GM19468 (cell line): ENCODE measurements around the gene EPB41L5.
"Not testable (repeated sequence)": the region's sequence is repeated elsewhere in the genome, so short reads cannot be mapped to it uniquely, and the experiment has no call there.

ENCODE experiments used
- ATAC-seq: cut with Tn5 transposase; IDR thresholded peaks from one replicate; pipeline ENCODE4 v1.9.1; 2021; ENCODE audit warnings: mild to moderate bottlenecking, moderate library complexity, moderate number of reproducible peaks; ENCODE audit not compliant: unreplicated experiment; ENCODE audit errors: extremely low read depth

EPB41L5 gene

DNA sequence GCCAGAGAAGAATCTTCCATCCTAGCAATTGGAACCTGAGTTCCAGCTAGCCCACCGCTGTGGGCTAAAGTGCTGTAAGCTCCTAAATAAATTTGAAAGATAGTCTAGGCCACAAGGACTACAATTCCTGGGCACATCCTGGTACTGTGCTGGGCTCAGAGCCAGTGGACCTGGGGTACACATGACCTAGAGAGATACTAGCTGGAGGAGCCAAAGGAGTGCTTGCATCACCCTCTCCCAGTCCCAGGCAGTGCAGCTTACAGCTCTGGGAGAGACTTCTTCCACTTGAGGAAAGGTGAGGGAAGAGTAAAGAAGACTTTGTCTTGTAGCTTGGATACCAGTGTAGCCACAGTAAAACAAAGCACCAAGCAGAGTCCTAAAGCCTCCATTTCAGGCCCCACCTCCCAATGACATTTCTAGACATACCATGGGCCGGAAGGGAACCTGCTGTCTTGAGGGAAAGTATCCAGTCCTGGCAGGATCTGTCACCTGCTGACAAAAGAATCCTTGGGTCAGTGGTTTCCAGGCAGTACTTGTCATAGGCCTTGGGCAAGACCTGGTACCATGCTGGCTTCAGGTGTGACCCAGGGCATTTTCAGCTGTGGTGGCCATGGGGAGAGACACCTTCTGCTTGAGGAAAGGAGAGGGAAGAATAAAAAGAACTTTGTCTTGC is 120.8 kb downstream of the EPB41L5 start:
- no peak for ATAC-seq

DNA sequence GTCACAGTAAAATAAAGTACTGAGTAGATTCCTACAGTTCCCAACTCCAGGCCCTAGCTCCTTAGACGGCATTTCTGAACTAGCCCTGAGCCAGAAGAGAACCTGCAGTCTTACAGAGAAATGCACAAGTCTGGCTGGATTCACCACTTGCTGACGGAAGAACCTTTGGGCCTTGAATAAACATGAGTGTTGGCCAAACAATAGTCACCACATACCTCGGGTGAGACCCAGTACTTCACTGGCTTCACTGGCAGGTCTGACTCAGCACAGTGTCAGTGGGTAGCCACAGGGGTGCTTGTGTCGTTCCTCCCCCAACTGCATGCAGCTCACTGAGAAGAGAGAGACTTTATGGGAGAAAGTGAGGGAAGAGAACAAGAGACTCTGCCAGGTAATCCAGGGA is 121.4 kb downstream of the EPB41L5 start:
- no peak for ATAC-seq

DNA sequence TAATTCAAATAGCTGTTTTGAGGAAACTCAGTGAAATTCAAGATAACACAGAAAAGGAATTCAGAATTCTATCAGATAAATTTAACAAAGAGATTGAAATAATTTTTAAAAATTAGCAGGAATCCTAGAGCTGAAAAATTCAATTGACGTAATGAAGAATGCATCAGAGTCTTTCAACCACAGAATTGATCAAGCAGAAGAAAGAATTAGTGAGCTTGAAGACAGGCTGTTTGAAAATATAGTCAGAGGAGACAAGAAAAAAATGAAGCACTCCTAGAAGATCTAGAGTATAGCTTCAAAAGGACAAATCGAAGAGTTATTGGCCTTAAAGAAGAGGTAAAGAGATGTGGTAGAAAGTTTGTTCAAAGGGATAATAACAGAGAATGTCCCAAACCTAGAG is 122.1 kb downstream of the EPB41L5 start:
- not testable (repeated sequence) for ATAC-seq

DNA sequence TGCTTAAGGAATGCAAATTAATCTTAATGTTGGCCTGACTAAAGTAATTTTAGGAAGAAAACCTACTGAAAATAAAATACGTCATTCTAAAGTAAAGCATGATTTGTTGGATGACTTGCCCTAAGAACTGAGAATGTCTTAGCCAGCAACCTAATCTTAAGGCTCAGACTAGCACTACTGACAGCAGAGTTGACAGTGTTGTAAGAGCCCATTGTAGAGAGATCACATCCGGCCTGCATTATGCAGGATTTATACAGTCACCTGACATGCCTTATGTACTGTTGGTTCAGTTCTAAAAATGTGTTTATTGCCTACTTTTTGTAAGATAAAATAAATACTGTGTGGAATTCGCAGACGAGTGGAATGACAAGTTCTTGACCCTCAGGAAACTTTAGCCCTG is 128.0 kb downstream of the EPB41L5 start:
- no peak for ATAC-seq

DNA sequence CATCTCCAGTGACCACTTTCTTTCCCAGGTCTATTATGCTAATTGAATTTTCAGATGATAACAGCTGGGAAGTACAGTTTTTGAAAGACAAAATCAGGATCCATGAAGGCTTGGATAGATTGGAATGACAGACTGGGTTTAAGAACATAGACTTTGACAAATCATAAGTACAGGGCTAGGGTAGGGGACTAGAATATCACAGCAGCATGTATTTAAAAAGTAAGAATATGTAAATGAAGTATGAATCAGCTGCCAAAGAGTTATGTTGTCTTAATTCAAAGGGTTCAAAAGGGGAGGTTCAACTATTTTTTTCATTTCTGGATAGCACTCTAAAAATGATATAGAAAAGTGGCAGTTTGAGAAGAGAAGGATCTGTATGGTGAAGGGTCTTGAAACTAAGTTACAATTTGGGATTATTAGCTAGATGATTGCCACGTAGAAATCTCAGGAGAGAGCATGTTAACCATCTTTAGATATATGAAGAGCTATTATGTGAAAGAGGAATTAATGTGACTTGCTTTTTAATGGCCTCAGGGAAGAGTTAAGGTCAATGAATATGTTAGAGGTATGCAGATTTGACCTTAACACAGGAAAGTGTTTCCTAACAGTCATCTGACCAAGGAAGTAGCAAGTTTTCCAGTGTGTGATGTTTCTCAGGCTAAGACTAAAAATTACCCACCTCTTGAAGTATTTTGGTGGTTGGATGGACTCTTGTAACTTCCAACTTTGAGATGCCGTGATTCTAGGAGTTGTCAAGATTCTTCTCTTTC is 128.6 kb downstream of the EPB41L5 start:
- ATAC-seq = no peak

DNA sequence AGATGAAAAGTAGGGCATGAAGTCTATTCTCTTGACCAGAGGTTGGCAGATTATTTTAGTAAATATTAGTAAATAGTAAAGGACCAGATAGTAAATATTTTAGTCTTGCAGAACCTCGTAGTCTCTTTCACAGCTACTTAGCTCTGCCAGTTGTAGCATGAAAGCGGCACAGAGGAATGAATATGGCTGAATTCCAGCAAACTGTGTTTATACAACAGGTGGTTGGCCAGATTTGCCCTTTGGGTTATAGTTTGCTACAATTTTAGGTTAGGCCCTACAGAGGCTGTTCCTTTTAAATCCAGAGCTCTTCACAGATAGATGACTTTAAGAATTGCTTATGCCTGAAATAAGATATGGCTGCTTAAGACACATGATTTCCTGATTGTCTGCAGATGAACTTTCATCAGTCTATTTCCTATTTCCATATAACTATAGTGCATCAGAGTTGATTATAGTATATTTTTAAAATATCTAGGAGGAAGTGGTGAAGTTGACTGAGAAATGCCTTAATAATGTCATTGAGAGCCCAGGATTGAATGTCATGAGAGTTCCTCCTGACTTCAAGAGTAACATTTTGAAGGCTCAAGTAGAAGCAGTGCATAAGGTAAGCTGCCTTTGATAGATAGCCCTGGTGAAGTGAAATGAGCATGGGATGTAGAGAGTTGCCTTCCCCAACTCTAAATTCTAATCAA is 129.8 kb downstream of the EPB41L5 start:
- ATAC-seq = no peak

DNA sequence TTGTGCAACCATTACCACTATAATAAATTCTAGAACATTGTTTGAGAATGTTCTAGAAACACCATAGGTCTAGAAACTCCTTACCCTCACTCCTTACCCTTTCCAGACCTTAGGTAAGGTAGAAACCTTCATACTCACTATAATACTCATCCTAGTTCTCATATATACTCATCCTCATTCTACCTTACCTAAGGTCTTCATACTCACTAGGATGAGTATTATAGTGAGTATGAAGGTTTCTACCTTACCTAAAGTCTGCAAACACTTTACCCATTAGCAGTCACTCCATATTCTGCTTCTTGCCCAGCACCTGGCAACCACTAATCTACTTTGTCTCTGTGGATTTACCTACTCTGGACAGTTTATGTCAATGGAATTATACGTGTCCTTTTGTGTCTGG is 135.4 kb downstream of the EPB41L5 start:
- ATAC-seq = no peak

DNA sequence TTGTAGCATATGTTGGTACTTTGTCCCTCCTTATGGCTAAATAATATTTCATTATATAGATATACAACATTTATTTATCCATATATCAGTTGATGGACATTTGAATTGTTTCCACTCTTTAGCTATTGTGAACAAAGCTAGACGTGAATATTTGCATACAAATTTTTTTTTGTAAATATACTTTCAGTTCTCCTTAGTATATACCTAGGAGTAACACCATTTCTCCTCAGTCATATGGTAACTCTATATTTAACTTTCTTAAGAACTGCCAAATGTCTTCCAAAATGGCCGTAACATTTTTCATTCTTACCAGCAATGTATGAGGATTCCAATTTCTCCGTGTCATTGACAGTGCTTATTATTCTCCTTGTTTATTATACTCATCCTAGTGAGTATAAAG is 135.8 kb downstream of the EPB41L5 start:
- no peak for ATAC-seq

DNA sequence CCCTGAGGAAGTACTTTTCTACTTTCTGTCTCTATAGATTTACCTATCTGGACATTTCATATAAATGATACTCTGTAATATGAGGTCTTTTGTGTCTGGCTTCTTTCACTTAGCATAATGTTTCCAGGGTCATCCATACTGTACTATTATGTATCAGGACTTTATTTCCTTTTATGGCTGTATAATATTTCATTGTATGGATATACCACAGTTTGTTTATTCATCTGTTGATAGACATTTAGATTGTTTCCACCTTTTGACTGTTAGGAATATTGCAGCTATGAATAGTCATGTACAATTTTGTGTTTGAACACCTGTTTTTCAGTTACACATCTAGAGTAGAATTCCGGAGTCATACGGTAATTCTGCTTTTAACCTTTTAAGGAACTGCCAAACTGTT is 136.5 kb downstream of the EPB41L5 start:
- no peak for ATAC-seq

DNA sequence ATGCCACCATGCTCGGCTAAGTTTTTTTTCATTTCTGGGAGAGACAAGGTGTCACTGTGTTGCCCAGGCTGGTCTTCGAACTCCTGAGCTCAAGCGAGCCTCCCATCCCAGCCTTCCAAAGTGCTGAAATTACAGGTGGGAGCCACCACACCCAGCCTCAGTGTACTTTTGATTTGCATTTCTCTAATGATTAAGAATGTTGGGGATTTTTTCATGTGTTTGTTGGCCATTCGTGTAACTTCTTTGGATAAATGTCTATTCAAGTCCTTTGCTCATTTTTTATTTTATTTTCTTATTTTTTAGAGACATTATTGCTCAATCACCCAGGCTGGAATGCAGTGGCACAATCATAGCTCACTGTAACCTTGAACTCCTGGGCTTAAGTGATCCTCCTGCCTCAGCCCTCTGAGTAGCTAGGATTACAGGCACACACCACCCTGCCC is 137.2 kb downstream of the EPB41L5 start:
- no peak for ATAC-seq

DNA sequence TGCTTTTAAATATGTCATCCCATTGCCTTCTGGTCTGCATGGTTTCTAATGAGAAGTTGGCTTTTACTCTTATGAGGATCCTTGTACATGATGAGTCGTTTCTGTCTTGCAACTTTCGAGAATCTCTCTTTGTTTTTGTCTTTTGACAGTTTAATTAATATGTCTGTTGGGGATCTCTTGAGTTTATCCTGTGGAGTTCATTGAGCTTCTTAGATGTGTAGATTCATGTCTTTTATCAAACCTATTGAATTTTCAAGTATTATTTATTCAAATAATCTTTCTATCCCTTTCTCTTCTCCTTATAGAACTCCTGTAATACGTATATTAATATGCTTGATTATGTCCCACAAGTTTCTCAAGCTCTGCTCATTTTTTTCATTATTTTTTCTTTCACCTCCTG is 142.4 kb downstream of the EPB41L5 start:
- ATAC-seq = no peak

DNA sequence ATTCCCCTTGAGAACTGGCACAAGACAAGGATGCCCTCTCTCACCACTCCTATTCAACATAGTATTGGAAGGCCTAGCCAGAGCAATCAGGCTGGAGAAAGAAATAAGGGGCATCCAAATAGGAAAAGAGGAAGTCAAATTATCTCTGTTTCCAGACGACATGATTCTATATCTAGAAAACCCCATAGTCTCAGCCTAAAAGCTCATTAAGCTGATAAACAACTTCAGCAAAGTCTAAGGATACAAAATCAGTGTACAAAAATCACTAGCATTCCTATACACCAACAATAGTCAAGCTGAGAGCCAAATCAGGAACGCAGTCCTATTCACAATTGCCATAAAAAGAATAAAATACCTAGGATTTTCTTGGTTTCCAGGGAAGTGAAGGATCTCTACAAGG is 145.8 kb downstream of the EPB41L5 start:
- ATAC-seq = not testable (repeated sequence)

DNA sequence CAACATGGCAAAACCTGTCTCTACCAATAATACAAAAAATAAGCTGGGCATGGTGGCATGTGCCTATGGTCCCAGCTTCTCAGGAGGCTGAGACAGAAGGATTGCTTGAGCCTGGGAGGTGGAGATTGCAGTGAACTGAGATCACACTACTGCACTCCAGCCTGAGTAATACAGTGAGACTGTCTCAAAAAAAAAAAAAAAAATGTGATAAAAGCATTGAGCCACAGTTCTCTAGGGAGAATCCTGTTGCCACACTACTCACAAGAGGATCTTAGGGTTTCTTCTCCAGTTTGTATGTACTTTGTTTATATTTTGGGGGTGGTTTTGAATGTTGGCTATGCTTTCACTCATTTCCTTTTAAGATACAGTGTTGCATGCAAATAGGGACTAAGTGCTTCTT is 148.3 kb downstream of the EPB41L5 start:
- no peak for ATAC-seq

DNA sequence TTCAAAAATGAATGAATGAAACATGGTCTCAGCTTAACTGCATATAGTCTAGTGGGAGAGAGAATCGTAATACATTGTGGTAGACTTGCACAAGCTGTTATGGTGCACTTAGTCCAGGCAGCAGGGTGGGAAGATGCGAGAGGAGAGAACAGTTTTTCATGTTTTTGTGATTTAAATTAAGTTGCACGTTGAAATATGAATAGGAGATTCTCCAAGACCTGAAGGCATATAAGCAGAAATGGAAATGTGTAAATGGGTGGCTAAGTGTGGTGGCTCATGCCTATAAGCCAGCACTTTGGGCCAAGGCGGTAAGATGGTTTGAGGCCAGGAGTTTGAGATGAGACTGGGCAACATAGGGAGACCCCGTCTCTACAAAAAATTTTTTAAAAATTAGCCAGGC is 149.8 kb downstream of the EPB41L5 start:
- no peak for ATAC-seq

DNA sequence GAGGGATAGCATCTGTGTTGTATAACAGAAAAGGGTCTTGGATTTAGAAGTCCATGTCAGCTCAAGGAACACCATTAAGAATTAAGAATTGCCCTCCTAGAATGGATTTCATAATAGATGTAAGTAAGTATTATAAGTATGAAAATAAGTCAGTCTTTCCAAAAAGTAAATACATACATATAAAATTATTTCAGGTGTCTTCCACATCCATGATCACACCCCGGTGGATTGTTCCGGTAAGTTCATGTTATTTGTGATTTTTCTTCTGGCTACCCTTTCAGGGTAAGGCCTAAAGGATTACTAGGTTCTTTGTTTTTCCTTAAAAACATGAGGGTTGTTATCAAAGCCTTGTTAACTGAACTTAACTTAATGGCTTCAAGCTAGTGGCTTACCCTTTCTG is 154.4 kb downstream of the EPB41L5 start:
- ATAC-seq = no peak

DNA sequence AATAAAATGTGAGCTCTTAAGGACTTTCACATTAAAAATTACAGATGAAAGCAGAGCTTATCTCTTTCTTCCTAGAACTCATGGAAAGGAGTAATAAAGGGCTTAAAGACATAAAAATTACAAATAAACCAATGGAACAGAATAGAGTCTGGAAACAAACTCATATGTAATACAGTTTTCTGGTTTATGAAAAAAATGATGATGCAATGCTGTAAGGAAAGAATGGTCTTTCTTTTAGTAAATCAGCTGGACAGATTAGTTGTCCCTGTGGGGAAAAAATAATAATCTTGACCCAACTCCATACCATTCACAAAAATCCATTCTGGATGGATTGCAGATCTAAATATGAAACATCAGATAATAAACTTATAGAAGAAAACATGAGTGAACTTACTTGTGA is 156.1 kb downstream of the EPB41L5 start:
- no peak for ATAC-seq

DNA sequence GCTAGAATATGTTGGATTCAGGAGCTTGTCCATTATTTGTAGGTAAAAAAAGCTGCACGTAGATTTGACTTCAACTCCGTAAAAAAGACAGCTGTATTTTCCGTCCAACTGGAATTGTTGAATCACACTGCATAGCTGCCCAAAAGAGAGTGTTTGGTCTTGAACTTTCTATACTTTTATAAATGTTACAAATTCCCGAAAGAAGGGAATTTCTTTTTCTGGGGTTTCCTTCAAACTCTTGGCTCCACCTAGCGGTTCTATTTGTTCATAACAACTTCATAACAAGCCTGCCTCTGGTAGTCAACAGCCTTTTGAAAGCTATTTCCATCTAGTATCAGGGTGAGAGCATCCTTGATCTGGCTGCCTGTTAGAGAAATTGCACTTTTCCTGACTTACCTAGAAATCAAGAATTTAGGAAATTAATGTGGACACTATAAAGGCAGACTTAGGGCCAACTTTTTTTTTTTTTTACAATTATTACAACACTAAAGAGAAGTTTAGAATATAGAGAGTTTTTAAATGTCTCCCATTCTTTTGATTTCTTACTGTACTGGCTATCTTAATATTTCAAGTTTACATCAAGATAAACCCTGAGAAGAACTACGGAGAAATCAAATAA is 162.2 kb downstream of the EPB41L5 start:
- no peak for ATAC-seq

DNA sequence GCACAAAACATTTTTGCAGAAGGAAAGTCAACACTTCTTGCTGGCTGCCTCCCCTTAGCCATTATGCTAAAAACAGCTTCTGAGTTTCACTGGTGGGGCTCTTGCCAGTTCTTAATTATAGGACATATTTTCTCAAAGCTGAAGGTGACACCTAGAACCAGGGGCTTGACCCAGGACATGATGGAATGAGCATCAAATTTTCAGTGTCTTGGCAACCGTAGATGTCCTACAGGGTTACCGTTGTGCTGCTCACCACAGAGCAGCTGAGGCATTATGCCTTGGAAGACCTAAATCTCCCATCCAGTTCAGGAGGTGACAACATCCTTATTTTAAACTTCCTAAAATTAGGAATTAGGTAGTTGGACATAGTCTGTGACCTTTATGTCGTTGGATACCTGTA is 163.6 kb downstream of the EPB41L5 start:
- ATAC-seq = no peak

DNA sequence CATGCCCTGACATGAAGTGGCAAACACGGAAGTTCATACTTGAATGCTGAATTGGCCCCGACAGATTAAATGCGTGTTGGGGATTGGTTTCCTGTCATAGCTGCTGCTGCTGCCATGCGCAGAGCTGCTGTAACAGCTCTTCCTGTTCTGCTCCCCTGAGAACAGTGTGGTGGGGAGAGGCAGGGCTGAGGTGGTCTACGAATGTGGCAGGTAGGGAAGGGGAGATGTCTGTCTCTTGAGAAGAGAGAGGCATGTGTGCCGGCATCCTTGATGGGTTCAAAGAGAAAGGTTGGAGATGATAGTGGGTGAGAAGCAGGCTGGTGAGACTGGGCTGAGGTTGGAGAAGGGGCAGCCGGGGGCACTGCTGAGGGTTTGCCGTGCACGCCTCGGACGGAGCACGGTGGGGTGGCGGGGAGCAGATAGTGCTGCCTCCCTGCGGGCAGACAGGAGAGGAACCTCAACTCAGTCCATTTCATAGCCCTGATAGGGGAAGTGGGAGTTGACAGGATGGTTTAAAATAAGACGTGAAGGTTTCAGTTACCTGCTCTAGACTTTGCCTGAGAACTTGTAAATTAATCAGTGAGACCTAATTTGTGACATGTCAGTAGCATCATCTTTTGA is 164.2 kb downstream of the EPB41L5 start:
- peak; percentile 95 for ATAC-seq

DNA sequence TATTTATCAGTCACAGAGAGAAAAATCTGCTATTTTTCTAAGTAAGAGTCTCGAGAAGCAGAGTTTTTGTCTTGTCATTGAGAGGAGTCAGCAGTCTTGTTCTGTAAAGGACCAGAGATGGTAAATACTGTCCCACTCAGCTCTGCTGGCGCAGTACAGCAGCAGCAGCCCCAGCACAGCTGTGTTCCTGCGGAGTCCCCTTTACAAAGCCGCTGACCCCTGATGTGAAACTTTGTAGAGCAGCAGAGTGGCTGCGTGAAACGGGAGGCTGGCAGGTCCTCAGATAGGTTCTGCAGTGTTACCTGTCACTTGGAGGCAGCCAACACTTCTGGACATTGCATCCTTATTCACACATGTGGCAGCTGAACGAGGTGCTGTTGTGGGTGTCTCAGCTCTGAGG is 165.1 kb downstream of the EPB41L5 start:
- ATAC-seq = no peak
